Keratinocyte (primary cell): ENCODE measurements around the gene DGCR8. TPM values are rescaled to one million over a fixed set of nuclear protein-coding genes. Genes with fewer than 3 reads are reported as not detected.

ENCODE experiments used
- DNase-seq: peaks from one replicate; pipeline ENCODE4 v3.0.0-alpha.2; 2011; ENCODE audit warnings: low read depth, missing footprints, low spot score
- FAIRE-seq: peaks from 2 replicates; lab custom pipeline; 2011; peaks lifted over from hg19 to GRCh38; lab: Jason Lieb, UNC
- H2AFZ ChIP-seq: 2 replicates; pipeline ENCODE4 v1.6.0; 2012; ENCODE audit warnings: low read length, control low read depth, inconsistent platforms; ENCODE audit not compliant: control insufficient read depth
- H3K27ac ChIP-seq: 2 replicates; pipeline ENCODE4 v1.5.1; 2011; ENCODE audit warnings: low read length; ENCODE audit not compliant: control insufficient read depth, insufficient read depth
- H3K27me3 ChIP-seq: 3 replicates; pipeline ENCODE4 v1.6.0; 2011; ENCODE audit warnings: low read length; ENCODE audit not compliant: control insufficient read depth, insufficient read depth; ENCODE audit errors: extremely low read depth
- H3K36me3 ChIP-seq, 2 experiments: 2 replicates in 1 of 2; 3 replicates in 1 of 2; pipeline ENCODE4 v1.5.1; 2011; ENCODE audit warnings: low read length in 2 of 2, mild to moderate bottlenecking in 1 of 2; ENCODE audit not compliant: control insufficient read depth in 2 of 2, insufficient read depth in 2 of 2; ENCODE audit errors: extremely low read depth in 1 of 2
- H3K4me1 ChIP-seq: 3 replicates; pipeline ENCODE4 v1.5.1; 2011; ENCODE audit warnings: low read length; ENCODE audit not compliant: control insufficient read depth, insufficient read depth; ENCODE audit errors: extremely low read depth
- H3K4me2 ChIP-seq: 3 replicates; pipeline ENCODE4 v1.6.0; 2011; ENCODE audit warnings: low read depth, low read length; ENCODE audit not compliant: control insufficient read depth, insufficient read depth; ENCODE audit errors: extremely low read depth
- H3K4me3 ChIP-seq, 3 experiments: fragments of 200-600 bp in 1 of 3; sonication (generic) in 1 of 3; 2 replicates in 2 of 3; 3 replicates in 1 of 3; pipeline ENCODE4 v1.5.1; 2011 to 2016; ENCODE audit warnings: low read length in 3 of 3, mild to moderate bottlenecking in 3 of 3, control low read depth in 2 of 3, inconsistent platforms in 1 of 3, low read depth in 1 of 3, mixed read lengths in 1 of 3, mixed run types in 1 of 3, moderate library complexity in 1 of 3; ENCODE audit not compliant: control insufficient read depth in 2 of 3, insufficient read depth in 2 of 3; ENCODE audit errors: extremely low read depth in 1 of 3
- H3K79me2 ChIP-seq: 2 replicates; pipeline ENCODE4 v1.6.0; 2012; ENCODE audit warnings: low read length; ENCODE audit not compliant: control insufficient read depth, insufficient read depth
- H3K9ac ChIP-seq: 3 replicates; pipeline ENCODE4 v1.6.0; 2011; ENCODE audit warnings: low read length; ENCODE audit not compliant: control insufficient read depth, insufficient read depth; ENCODE audit errors: extremely low read depth
- H3K9me1 ChIP-seq: 3 replicates; pipeline ENCODE4 v1.6.0; 2011; ENCODE audit warnings: low read length; ENCODE audit not compliant: control insufficient read depth, insufficient read depth; ENCODE audit errors: extremely low read depth
- H3K9me3 ChIP-seq: 2 replicates; pipeline ENCODE4 v1.5.1; 2012; ENCODE audit warnings: low read depth, low read length; ENCODE audit not compliant: control insufficient read depth
- H4K20me1 ChIP-seq: 3 replicates; pipeline ENCODE4 v1.6.0; 2011; ENCODE audit warnings: low read length; ENCODE audit not compliant: control insufficient read depth, insufficient read depth; ENCODE audit errors: extremely low read depth
- CTCF ChIP-seq, 3 experiments: IDR thresholded peaks in 1 of 3; conservative IDR thresholded peaks in 1 of 3; optimal IDR thresholded peaks in 1 of 3; 2 replicates in 2 of 3; 3 replicates in 1 of 3; pipeline versions ENCODE3 to v1.5.1; 2011; ENCODE audit warnings: low read length in 3 of 3, mild to moderate bottlenecking in 3 of 3, moderate library complexity in 2 of 3, control low read depth in 1 of 3, inconsistent platforms in 1 of 3; ENCODE audit not compliant: insufficient read depth in 2 of 3; ENCODE audit errors: extremely low read depth in 1 of 3
- EZH2 ChIP-seq: IDR thresholded peaks from one replicate; pipeline ENCODE4 v1.6.1; 2012; ENCODE audit warnings: inconsistent platforms, mild to moderate bottlenecking, low read length, moderate library complexity
- dilution Hi-C: fragments of 300-500 bp; cut with MboI; formaldehyde crosslinking; loops from one replicate; pipeline ENCODE4 v1.7.0; 2020; ENCODE audit warnings: low sequenced_read_pairs; ENCODE audit not compliant: extremely low pct_ligation_motif_present
- polyA plus RNA-seq, 5 experiments: library from polyadenylated mRNA; depleted of rRNA in 3 of 5; stranded (reverse) in 3 of 5; stranded (forward) in 1 of 5; unstranded in 1 of 5; fragments of >200 nt; gene quantifications; 1 replicate in 1 of 5; 2 replicates in 3 of 5; 3 replicates in 1 of 5; pipeline versions ENCODE4 v1.2.1 to v1.2.3, GENCODE V29; 2011 to 2012; ENCODE audit warnings: missing spikeins in 2 of 5, low read depth in 1 of 5, low replicate concordance in 1 of 5

DGCR8 gene
- polyA plus RNA-seq, 1 donor (not counting 4 experiments of a cell fraction or from before 2014, with no cell fraction given) = 17.2 TPM

DNA sequence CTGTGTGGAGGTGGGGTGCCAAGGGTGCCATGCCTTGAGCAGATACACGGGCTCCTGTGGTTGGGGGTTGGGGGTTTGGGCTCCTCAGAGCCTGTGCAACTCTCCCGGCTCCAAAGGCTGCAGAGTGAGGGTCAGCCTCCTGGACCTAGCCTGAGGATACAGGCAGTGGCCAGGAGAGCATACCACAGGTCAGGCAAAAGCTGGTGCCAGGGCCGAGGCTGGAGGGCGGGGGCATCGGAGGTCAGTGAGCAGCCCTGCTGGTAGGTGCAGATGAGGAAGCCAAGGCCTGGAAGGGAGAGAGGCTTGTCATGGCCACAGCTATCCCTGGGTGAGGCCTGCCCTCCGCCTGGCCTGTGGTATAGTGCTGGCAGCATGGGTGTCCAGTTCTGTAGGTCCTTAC is 25.6 kb upstream of the DGCR8 start:
- no peak for TF ChIP-seq CTCF (optimal IDR thresholded peaks at IDR 0.05 in 1 of 3, IDR thresholded peaks at IDR 0.05 in 1 of 3, conservative IDR thresholded peaks at IDR 0.05 in 1 of 3; ENCODE audit: extremely low read depth in 1 of 3, insufficient read depth in 2 of 3, low read length in 3 of 3)
- TF ChIP-seq EZH2 = no peak
- Histone ChIP-seq H3K9me3 (no peaks in the 10 kb centered on the region), H3K36me3 (peaks cover 10 to 25% of the 10 kb centered on the region in 2 experiments), H3K4me1 (no peaks in the 10 kb centered on the region), H3K79me2 (no peaks in the 10 kb centered on the region), H3K27ac (no peak overlapping the region), H3K4me2 (no peak overlapping the region), H3K27me3 (no peaks in the 10 kb centered on the region), H3K4me3 (no peak overlapping the region), H2AFZ (no peak overlapping the region), H4K20me1 (no peaks in the 10 kb centered on the region), H3K9ac (no peak overlapping the region), H3K9me1 (no peaks in the 10 kb centered on the region)
- dilution Hi-C loops = no loop called here
- DNase-seq = no peak
- no peak for FAIRE-seq

DNA sequence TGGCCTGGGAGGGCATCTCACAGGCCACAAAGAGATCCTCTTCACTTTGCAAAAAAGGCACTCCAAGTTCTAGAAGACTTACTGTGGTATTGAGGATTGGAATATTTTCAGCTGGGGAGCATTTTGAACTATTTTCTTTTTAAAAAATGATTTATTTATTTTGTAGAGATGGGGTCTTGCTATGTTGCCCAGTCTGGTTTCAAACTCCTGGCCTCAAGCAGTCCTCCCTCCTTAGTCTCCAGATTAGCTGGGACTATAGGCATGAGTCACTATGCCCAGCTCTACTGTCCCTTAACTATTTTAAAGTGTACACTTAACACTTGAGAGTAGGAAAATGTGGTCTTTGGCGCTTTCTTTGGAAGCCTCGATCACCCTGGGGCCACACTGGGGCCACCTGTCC is 24.9 kb upstream of the DGCR8 start:
- no peak overlapping the region for H3K4me2 ChIP-seq
- no peaks in the 10 kb centered on the region for H4K20me1 ChIP-seq
- H3K9ac ChIP-seq = no peak overlapping the region
- DNase-seq = no peak
- no peak overlapping the region for H3K4me3 ChIP-seq
- H3K27ac ChIP-seq = no peak overlapping the region
- H3K9me3 ChIP-seq = no peaks in the 10 kb centered on the region
- H2AFZ ChIP-seq = no peak overlapping the region
- H3K9me1 ChIP-seq = no peaks in the 10 kb centered on the region
- dilution Hi-C loops = no loop called here
- H3K4me1 ChIP-seq = no peaks in the 10 kb centered on the region
- H3K36me3 ChIP-seq = peaks cover 10 to 25% of the 10 kb centered on the region in 2 experiments
- TF ChIP-seq EZH2 = no peak
- no peak for TF ChIP-seq CTCF (optimal IDR thresholded peaks at IDR 0.05 in 1 of 3, IDR thresholded peaks at IDR 0.05 in 1 of 3, conservative IDR thresholded peaks at IDR 0.05 in 1 of 3; ENCODE audit: extremely low read depth in 1 of 3, insufficient read depth in 2 of 3, low read length in 3 of 3)
- FAIRE-seq = no peak
- no peaks in the 10 kb centered on the region for H3K27me3 ChIP-seq
- H3K79me2 ChIP-seq = no peaks in the 10 kb centered on the region
